Panc1 (cell line): ENCODE results near the gene COLGALT1.
"Not testable (repeated sequence)": the region's sequence is repeated elsewhere in the genome, so short reads cannot be mapped to it uniquely, and the experiment has no call there.

ENCODE experiments used
- POLR2AphosphoS5 ChIP-seq: IDR thresholded peaks from 2 replicates; pipeline ENCODE4 v1.6.1; 2012; ENCODE audit warnings: mild to moderate bottlenecking, low read depth, low read length, moderate library complexity
- TCF7L2 ChIP-seq: IDR thresholded peaks from 2 replicates; pipeline ENCODE4 v1.6.1; 2011; ENCODE audit warnings: mild to moderate bottlenecking, low read depth, low read length, inconsistent platforms
- TF ChIP-seq, protein P1 (sequence below): fragments of 450-650 bp; IDR thresholded peaks from 2 replicates; pipeline ENCODE4 v1.5.1; 2017; ENCODE audit warnings: mild to moderate bottlenecking
- TF ChIP-seq, protein P2 (sequence below), 2 experiments: IDR thresholded peaks; 2 replicates each; pipeline ENCODE4 v1.6.1; 2011 to 2012; ENCODE audit warnings: low read depth in 2 of 2, control low read depth in 1 of 2, low read length in 1 of 2, mild to moderate bottlenecking in 1 of 2, moderate library complexity in 1 of 2; ENCODE audit not compliant: insufficient read depth in 1 of 2

DNA sequence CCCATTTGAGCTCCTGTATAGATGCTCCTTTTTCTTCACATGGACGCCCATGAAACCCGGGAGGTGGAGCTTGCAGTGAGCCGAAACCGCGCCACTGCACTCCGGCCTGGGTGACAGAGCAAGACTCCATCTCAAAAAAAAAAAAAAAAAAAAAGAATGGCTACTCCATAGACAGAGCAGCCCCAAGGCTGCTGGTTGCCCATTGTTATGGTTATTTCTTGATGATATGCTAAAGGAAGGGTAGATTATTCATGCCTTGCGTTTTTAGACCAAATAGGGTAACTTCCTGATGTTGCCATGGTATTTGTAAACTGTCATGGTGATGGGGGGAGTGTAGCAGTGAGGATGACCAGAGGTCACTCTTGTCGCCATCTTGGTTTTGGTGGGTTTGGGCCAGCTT, 42.6 kb downstream of the COLGALT1 start:
- TF ChIP-seq, protein P1, sequence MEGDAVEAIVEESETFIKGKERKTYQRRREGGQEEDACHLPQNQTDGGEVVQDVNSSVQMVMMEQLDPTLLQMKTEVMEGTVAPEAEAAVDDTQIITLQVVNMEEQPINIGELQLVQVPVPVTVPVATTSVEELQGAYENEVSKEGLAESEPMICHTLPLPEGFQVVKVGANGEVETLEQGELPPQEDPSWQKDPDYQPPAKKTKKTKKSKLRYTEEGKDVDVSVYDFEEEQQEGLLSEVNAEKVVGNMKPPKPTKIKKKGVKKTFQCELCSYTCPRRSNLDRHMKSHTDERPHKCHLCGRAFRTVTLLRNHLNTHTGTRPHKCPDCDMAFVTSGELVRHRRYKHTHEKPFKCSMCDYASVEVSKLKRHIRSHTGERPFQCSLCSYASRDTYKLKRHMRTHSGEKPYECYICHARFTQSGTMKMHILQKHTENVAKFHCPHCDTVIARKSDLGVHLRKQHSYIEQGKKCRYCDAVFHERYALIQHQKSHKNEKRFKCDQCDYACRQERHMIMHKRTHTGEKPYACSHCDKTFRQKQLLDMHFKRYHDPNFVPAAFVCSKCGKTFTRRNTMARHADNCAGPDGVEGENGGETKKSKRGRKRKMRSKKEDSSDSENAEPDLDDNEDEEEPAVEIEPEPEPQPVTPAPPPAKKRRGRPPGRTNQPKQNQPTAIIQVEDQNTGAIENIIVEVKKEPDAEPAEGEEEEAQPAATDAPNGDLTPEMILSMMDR: not testable (repeated sequence)
- not testable (repeated sequence) for TF ChIP-seq TCF7L2, POLR2AphosphoS5
- TF ChIP-seq, protein P2, sequence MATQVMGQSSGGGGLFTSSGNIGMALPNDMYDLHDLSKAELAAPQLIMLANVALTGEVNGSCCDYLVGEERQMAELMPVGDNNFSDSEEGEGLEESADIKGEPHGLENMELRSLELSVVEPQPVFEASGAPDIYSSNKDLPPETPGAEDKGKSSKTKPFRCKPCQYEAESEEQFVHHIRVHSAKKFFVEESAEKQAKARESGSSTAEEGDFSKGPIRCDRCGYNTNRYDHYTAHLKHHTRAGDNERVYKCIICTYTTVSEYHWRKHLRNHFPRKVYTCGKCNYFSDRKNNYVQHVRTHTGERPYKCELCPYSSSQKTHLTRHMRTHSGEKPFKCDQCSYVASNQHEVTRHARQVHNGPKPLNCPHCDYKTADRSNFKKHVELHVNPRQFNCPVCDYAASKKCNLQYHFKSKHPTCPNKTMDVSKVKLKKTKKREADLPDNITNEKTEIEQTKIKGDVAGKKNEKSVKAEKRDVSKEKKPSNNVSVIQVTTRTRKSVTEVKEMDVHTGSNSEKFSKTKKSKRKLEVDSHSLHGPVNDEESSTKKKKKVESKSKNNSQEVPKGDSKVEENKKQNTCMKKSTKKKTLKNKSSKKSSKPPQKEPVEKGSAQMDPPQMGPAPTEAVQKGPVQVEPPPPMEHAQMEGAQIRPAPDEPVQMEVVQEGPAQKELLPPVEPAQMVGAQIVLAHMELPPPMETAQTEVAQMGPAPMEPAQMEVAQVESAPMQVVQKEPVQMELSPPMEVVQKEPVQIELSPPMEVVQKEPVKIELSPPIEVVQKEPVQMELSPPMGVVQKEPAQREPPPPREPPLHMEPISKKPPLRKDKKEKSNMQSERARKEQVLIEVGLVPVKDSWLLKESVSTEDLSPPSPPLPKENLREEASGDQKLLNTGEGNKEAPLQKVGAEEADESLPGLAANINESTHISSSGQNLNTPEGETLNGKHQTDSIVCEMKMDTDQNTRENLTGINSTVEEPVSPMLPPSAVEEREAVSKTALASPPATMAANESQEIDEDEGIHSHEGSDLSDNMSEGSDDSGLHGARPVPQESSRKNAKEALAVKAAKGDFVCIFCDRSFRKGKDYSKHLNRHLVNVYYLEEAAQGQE (IDR thresholded peaks at IDR 0.05; ENCODE audit: insufficient read depth in 1 of 2, low read depth in 2 of 2, low read length in 1 of 2): not testable (repeated sequence)
